DOHH2 (cell line): Measurements from ENCODE around the gene UNC13B.

Experiments used
- H3F3A ChIP-seq: fragments of 200-600 bp; sonication (generic), shearing (Covaris generic); 2 replicates; pipeline ENCODE4 v1.6.0; 2016; ENCODE audit warnings: antibody characterized with exemption, mild to moderate bottlenecking; ENCODE audit not compliant: control insufficient read depth, insufficient read depth
- H3K27ac ChIP-seq: fragments of 200-600 bp; sonication (generic); 2 replicates; pipeline ENCODE4 v1.5.1; 2014; ENCODE audit warnings: low read depth, mild to moderate bottlenecking, low read length, moderate library complexity
- H3K27me3 ChIP-seq: fragments of 200-600 bp; sonication (generic); 2 replicates; pipeline ENCODE4 v1.6.1; 2014; ENCODE audit warnings: mild to moderate bottlenecking, low read length, mixed read lengths; ENCODE audit not compliant: control insufficient read depth
- H3K36me3 ChIP-seq: fragments of 200-600 bp; sonication (generic); 2 replicates; pipeline ENCODE4 v1.6.1; 2014; ENCODE audit warnings: mild to moderate bottlenecking, low read length, moderate library complexity, mixed read lengths; ENCODE audit not compliant: control insufficient read depth
- H3K4me1 ChIP-seq: fragments of 200-600 bp; sonication (generic); 2 replicates; pipeline ENCODE4 v1.6.1; 2014; ENCODE audit warnings: mild to moderate bottlenecking, low read length, mixed read lengths; ENCODE audit not compliant: control insufficient read depth
- H3K4me2 ChIP-seq: fragments of 200-600 bp; sonication (generic); 2 replicates; pipeline ENCODE4 v1.6.0; 2014; ENCODE audit warnings: mild to moderate bottlenecking, low read length, moderate library complexity
- H3K4me3 ChIP-seq: fragments of 200-600 bp; sonication (generic); 2 replicates; pipeline ENCODE4 v1.5.1; 2014; ENCODE audit warnings: mild to moderate bottlenecking, low read length, mixed read lengths
- H3K79me2 ChIP-seq: fragments of 200-600 bp; sonication (generic); 2 replicates; pipeline ENCODE4 v1.6.1; 2014; ENCODE audit warnings: mild to moderate bottlenecking, low read length, mixed read lengths; ENCODE audit not compliant: control insufficient read depth
- H3K9me2 ChIP-seq: fragments of 200-600 bp; sonication (generic); replicated peaks from 2 replicates; pipeline ENCODE4 v1.6.1; 2014; ENCODE audit warnings: mild to moderate bottlenecking, low read length, mixed read lengths; ENCODE audit not compliant: control insufficient read depth
- H3K9me3 ChIP-seq: fragments of 200-600 bp; sonication (generic); 2 replicates; pipeline ENCODE4 v1.6.1; 2014; ENCODE audit warnings: antibody characterized with exemption, low read length, mixed read lengths; ENCODE audit not compliant: control insufficient read depth, insufficient read depth
- H4K20me1 ChIP-seq: fragments of 200-600 bp; sonication (generic); 2 replicates; pipeline ENCODE4 v1.6.0; 2014; ENCODE audit warnings: low read depth, mild to moderate bottlenecking, antibody characterized with exemption, low read length, moderate library complexity; ENCODE audit not compliant: control insufficient read depth, insufficient read depth
- CTCF ChIP-seq: fragments of 200-600 bp; sonication (generic); IDR thresholded peaks from one replicate; pipeline ENCODE4 v1.5.1; 2014; ENCODE audit warnings: antibody characterized with exemption, mild to moderate bottlenecking, low read depth, low read length; ENCODE audit not compliant: poor library complexity, severe bottlenecking
- EZH2phosphoT487 ChIP-seq: fragments of 200-600 bp; sonication (generic); IDR thresholded peaks from 2 replicates; pipeline ENCODE4 v1.6.1; 2017; ENCODE audit warnings: borderline replicate concordance, mild to moderate bottlenecking, antibody characterized with exemption, low read length, moderate library complexity, mixed read lengths

The UNC13B gene

GRCh38 chr9:35432076-35432475 is 270.3 kb downstream of the UNC13B start:
- no peaks in the 10 kb centered on the region for H3K4me1 ChIP-seq
- no peaks in the 10 kb centered on the region for H3K9me2 ChIP-seq
- H3K4me2 ChIP-seq: no peak overlapping the region
- H3K4me3 ChIP-seq: no peak overlapping the region
- H3K9me3 ChIP-seq: no peaks in the 10 kb centered on the region
- no peaks in the 10 kb centered on the region for H4K20me1 ChIP-seq
- no peak for TF ChIP-seq CTCF
- TF ChIP-seq EZH2phosphoT487: no peak
- H3K27me3 ChIP-seq: peaks cover 10% of the 10 kb centered on the region
- no peaks in the 10 kb centered on the region for H3K79me2 ChIP-seq
- H3K27ac ChIP-seq: no peak overlapping the region
- no peaks in the 10 kb centered on the region for H3K36me3 ChIP-seq
- H3F3A ChIP-seq: no peaks in the 10 kb centered on the region

- TF ChIP-seq EZH2phosphoT487 (no peak), CTCF (no peak)
- peaks cover 7% of the 10 kb centered on the region; the same call in 1 of the 2 replicates for H3K27me3 ChIP-seq
- no peaks in the 10 kb centered on the region for H3K79me2 ChIP-seq
- no peak overlapping the region for H3K4me3 ChIP-seq
- H3F3A ChIP-seq: no peaks in the 10 kb centered on the region
- no peaks in the 10 kb centered on the region for H4K20me1 ChIP-seq
- no peak overlapping the region for H3K4me2 ChIP-seq
- no peaks in the 10 kb centered on the region for H3K9me3 ChIP-seq
- no peak overlapping the region for H3K27ac ChIP-seq
- H3K4me1 ChIP-seq: no peaks in the 10 kb centered on the region
- H3K36me3 ChIP-seq: no peaks in the 10 kb centered on the region
- H3K9me2 ChIP-seq: no peaks in the 10 kb centered on the region
Observed at GRCh38 chr9:35436933-35437332, 275.1 kb downstream of the UNC13B start.

- Histone ChIP-seq H3K79me2 (no peaks in the 10 kb centered on the region), H4K20me1 (no peaks in the 10 kb centered on the region), H3K4me3 (no peak overlapping the region), H3K36me3 (no peaks in the 10 kb centered on the region), H3K9me2 (no peaks in the 10 kb centered on the region), H3K27me3 (peaks cover 9% of the 10 kb centered on the region), H3K27ac (no peak overlapping the region), H3K4me1 (no peaks in the 10 kb centered on the region), H3K9me3 (no peaks in the 10 kb centered on the region), H3F3A (no peaks in the 10 kb centered on the region), H3K4me2 (no peak overlapping the region)
- TF ChIP-seq CTCF (no peak), EZH2phosphoT487 (no peak)
Observed at GRCh38 chr9:35446012-35446411, 284.2 kb downstream of the UNC13B start.

GRCh38 chr9:35448496-35448895 is 286.7 kb downstream of the UNC13B start:
- Histone ChIP-seq H3K27me3 (peaks cover 18% of the 10 kb centered on the region), H3K27ac (no peak overlapping the region), H3K4me2 (no peak overlapping the region), H3K36me3 (no peaks in the 10 kb centered on the region), H3K79me2 (no peaks in the 10 kb centered on the region), H3K4me1 (no peaks in the 10 kb centered on the region), H3K4me3 (no peak overlapping the region), H3K9me2 (no peaks in the 10 kb centered on the region), H3F3A (no peaks in the 10 kb centered on the region), H4K20me1 (no peaks in the 10 kb centered on the region), H3K9me3 (no peaks in the 10 kb centered on the region)
- TF ChIP-seq CTCF (no peak), EZH2phosphoT487 (no peak)
